ENCODE results near the gene PMM1.

Gene PMM1

DNA sequence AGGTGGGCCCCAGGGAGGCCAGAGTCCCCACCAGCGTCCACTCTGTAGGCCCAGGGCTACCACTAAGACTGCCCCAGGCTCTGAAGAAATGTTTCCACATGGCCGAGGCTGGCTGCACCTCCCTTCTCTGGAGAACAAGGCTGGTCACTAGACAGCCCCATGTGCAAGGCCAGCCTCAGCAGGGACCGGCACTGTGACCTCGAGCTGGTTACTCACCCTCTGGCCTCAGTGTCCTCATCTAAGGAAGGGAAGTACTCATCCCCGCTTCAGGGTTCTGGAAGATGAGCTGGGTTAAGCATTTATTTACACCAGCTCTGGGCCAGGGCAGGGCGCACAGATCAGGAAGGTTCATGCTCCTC, 9.7 kb downstream of the PMM1 start:
- in situ Hi-C loops (cut with MboI; ENCODE audit: low sequenced_read_pairs, unreplicated experiment) = no loop called here
- no peak for DNase-seq (ENCODE audit: low spot score)
- TF ChIP-seq, protein P1, sequence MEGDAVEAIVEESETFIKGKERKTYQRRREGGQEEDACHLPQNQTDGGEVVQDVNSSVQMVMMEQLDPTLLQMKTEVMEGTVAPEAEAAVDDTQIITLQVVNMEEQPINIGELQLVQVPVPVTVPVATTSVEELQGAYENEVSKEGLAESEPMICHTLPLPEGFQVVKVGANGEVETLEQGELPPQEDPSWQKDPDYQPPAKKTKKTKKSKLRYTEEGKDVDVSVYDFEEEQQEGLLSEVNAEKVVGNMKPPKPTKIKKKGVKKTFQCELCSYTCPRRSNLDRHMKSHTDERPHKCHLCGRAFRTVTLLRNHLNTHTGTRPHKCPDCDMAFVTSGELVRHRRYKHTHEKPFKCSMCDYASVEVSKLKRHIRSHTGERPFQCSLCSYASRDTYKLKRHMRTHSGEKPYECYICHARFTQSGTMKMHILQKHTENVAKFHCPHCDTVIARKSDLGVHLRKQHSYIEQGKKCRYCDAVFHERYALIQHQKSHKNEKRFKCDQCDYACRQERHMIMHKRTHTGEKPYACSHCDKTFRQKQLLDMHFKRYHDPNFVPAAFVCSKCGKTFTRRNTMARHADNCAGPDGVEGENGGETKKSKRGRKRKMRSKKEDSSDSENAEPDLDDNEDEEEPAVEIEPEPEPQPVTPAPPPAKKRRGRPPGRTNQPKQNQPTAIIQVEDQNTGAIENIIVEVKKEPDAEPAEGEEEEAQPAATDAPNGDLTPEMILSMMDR (IDR thresholded peaks at IDR 0.05; ENCODE audit: borderline replicate concordance, control extremely low read depth, extremely low read depth, insufficient read depth, missing control alignments) = no peak

- DNase-seq (ENCODE audit: low spot score) = no peak
- TF ChIP-seq, protein P1 (IDR thresholded peaks at IDR 0.05; ENCODE audit: borderline replicate concordance, control extremely low read depth, extremely low read depth, insufficient read depth, missing control alignments) = no peak
- in situ Hi-C loops (cut with MboI; ENCODE audit: low sequenced_read_pairs, unreplicated experiment) = no loop called here
Observed at GRCh38 chr22:41579297-41579996, 10.2 kb downstream of the PMM1 start.

DNA sequence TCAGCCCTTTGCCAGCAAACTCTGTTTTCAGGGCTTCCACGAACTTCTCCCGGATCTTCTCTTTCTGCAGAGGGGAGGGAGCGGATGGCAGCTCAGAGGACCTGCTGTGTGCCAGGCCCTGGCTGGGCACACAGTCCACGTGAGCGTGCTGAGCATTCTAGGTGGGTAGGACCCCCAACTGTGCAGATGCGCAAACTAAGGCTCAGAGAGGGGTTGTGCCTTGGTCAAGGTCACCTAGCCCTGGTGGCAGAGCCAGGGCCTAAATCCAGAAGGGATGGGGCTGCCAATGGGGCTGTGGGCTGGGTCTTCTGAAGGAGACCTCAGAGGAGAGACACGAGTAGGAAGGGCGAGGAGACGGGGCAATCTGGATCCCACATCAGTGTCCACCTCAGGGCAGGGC, 10.8 kb downstream of the PMM1 start:
- DNase-seq (ENCODE audit: low spot score) = no peak
- TF ChIP-seq, protein P1 (IDR thresholded peaks at IDR 0.05; ENCODE audit: borderline replicate concordance, control extremely low read depth, extremely low read depth, insufficient read depth, missing control alignments) = no peak
- in situ Hi-C loops (cut with MboI; ENCODE audit: low sequenced_read_pairs, unreplicated experiment) = no loop called here

DNA sequence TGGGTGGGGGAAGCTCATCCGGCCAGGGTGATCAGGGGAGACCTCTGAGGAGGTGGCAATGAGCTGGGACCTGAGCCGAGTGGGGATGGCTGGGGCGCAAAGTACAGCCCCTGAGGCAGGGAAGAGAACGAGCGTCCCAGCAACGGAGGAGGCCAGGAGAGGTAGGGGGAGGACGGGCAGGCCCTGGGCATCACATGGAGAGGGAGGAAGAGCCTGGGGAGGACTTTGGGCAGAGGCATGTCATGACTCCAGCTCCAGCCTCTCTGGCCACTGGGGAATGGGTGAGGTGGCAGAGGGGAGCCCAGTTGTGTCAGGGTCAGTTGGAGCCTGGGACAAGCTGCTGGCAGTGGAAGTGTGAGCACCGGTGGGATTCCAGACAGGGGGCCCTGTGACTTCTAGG, 11.5 kb downstream of the PMM1 start:
- in situ Hi-C loops (cut with MboI; ENCODE audit: low sequenced_read_pairs, unreplicated experiment) = no loop called here
- TF ChIP-seq, protein P1 (IDR thresholded peaks at IDR 0.05; ENCODE audit: borderline replicate concordance, control extremely low read depth, extremely low read depth, insufficient read depth, missing control alignments) = no peak
- no peak for DNase-seq (ENCODE audit: low spot score)

DNA sequence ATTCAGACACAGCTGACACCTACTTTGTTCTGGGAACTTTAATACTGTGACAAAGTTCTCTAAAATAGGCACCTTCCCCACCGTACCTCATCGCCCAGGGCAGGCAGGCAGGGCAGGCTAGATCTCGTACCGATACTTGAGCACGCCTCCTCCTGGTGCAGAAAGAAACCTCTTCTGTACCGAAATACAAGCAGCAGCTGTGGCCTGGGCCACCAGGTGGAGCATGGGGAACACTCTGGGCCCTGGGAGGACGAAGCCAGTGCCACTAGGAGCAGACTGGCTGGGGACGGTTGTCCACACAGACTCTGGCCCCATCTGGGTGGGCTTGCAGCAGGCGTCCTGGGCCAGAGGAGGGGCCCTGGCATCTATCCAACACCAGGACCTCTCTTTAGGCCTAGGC, 12.8 kb downstream of the PMM1 start:
- DNase-seq (ENCODE audit: low spot score) = peak; percentile 80
- TF ChIP-seq, protein P1 (IDR thresholded peaks at IDR 0.05; ENCODE audit: borderline replicate concordance, control extremely low read depth, extremely low read depth, insufficient read depth, missing control alignments) = peak; percentile 74
- in situ Hi-C loops (cut with MboI; ENCODE audit: low sequenced_read_pairs, unreplicated experiment) = no loop called here

DNA sequence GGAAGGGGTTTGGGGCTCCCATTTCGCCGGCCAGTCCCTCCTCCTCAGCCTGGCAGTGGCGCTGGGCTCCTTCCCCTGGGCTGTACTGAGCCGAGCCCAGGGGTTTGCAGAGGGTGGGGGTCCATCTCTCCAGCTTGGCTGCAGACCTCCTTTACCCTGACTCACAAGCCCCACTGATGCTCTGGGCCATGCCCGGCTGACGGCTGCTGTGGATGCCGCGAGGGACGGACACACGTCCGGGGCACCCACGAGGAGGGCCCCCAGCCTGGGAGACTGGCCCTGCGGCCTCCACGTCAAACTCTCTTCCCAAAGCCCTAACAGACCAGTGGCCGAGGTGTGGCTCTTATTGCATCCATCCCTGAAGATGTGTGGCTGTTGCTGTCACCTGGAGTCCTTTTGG, 14.1 kb downstream of the PMM1 start:
- no peak for DNase-seq (ENCODE audit: low spot score)
- TF ChIP-seq, protein P1 (IDR thresholded peaks at IDR 0.05; ENCODE audit: borderline replicate concordance, control extremely low read depth, extremely low read depth, insufficient read depth, missing control alignments) = no peak
- in situ Hi-C loops (cut with MboI; ENCODE audit: low sequenced_read_pairs, unreplicated experiment) = no loop called here
